ENCODE measurements around the gene CACNA2D2. TPM values are rescaled to one million over a fixed set of nuclear protein-coding genes. Genes with fewer than 3 reads are reported as not detected.
A peak's percentile ranks its signal among the peaks of the same experiment; 100 is the strongest.

Gene CACNA2D2
- total and polyA plus RNA-seq, 2 of the 13 experiments (the other 11 are each of a cell fraction or from before 2014, with no cell fraction given) = not detected

- TF ChIP-seq MYPOP (CRISPR knock-in tag; IDR thresholded peaks at IDR 0.05) (0 out of 2 replicates have a peak, but pooled peaks have one; percentile 36), TEAD2 (CRISPR knock-in tag; IDR thresholded peaks at IDR 0.05) (no peak), BRCA1 (CRISPR knock-in tag; IDR thresholded peaks at IDR 0.05) (no peak), ONECUT2 (CRISPR knock-in tag; IDR thresholded peaks at IDR 0.05) (no peak), ZNF781 (CRISPR knock-in tag; IDR thresholded peaks at IDR 0.05; ENCODE audit: borderline replicate concordance, not compliant biosample characterization) (peak; percentile 67), ZNF709 (CRISPR knock-in tag; IDR thresholded peaks at IDR 0.05) (0 out of 2 replicates have a peak, but pooled peaks have one; percentile 23), JDP2 (CRISPR knock-in tag; IDR thresholded peaks at IDR 0.05; ENCODE audit: borderline replicate concordance) (no peak), THAP9 (CRISPR knock-in tag; IDR thresholded peaks at IDR 0.05; ENCODE audit: borderline replicate concordance) (peak; percentile 46; the same call in 1 of the 2 replicates), PBX2 (CRISPR knock-in tag; IDR thresholded peaks at IDR 0.05) (no peak), CAMTA2 (CRISPR knock-in tag; IDR thresholded peaks at IDR 0.05; ENCODE audit: borderline replicate concordance) (0 out of 2 replicates have a peak, but pooled peaks have one; percentile 18), POLR2A (IDR thresholded peaks at IDR 0.05; ENCODE audit: insufficient read depth in 1 of 2, low read depth in 2 of 2, low read length in 2 of 2) (no peak; a peak in 1 of 4 replicates), ARID2 (CRISPR knock-in tag; IDR thresholded peaks at IDR 0.05; ENCODE audit: borderline replicate concordance) (no peak), RAD21 (CRISPR knock-in tag; IDR thresholded peaks at IDR 0.05) (peak; percentile 63), USF2 (IDR thresholded peaks at IDR 0.05; ENCODE audit: low read depth, low read length) (no peak), USF2 (CRISPR knock-in tag; IDR thresholded peaks at IDR 0.05; ENCODE audit: borderline replicate concordance) (no peak), ELF4 (CRISPR knock-in tag; IDR thresholded peaks at IDR 0.05; ENCODE audit: borderline replicate concordance) (no peak)
- TF ChIP-seq, protein P1, sequence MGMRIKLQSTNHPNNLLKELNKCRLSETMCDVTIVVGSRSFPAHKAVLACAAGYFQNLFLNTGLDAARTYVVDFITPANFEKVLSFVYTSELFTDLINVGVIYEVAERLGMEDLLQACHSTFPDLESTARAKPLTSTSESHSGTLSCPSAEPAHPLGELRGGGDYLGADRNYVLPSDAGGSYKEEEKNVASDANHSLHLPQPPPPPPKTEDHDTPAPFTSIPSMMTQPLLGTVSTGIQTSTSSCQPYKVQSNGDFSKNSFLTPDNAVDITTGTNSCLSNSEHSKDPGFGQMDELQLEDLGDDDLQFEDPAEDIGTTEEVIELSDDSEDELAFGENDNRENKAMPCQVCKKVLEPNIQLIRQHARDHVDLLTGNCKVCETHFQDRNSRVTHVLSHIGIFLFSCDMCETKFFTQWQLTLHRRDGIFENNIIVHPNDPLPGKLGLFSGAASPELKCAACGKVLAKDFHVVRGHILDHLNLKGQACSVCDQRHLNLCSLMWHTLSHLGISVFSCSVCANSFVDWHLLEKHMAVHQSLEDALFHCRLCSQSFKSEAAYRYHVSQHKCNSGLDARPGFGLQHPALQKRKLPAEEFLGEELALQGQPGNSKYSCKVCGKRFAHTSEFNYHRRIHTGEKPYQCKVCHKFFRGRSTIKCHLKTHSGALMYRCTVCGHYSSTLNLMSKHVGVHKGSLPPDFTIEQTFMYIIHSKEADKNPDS (CRISPR knock-in tag; IDR thresholded peaks at IDR 0.05) = no peak
Measured at GRCh38 chr3:50321336-50322114, 181.9 kb downstream of the CACNA2D2 start (continued).

Measured in HepG2 (cell line).